HepG2 (cell line): Measurements from ENCODE around the gene BTAF1.

Experiments used
- FOXM1 ChIP-seq: sonication (generic); formaldehyde crosslinking; IDR thresholded peaks from 2 replicates; pipeline ENCODE4 v1.5.0; 2020; ENCODE audit warnings: missing genetic modification reagents
- NFYB ChIP-seq: sonication (generic); formaldehyde crosslinking; IDR thresholded peaks from 2 replicates; pipeline ENCODE4 v1.4.0; 2020; ENCODE audit warnings: missing genetic modification reagents
- SMC3 ChIP-seq: IDR thresholded peaks from 2 replicates; pipeline ENCODE4 v1.6.1; 2011; ENCODE audit warnings: low read length, improper control_type of control experiment
- SOX6 ChIP-seq, 2 experiments: fragments of 450-650 bp in 1 of 2; sonication (generic) in 1 of 2; formaldehyde crosslinking in 1 of 2; IDR thresholded peaks; 2 replicates each; pipeline versions ENCODE4 v1.4.0 to v1.6.1; 2017 to 2020; ENCODE audit warnings: antibody characterized with exemption in 1 of 2, mild to moderate bottlenecking in 1 of 2, missing genetic modification reagents in 1 of 2
- SRSF9 ChIP-seq: fragments of 200-400 bp; formaldehyde crosslinking; IDR thresholded peaks from 2 replicates; pipeline ENCODE4 v1.6.1; 2018; ENCODE audit warnings: borderline replicate concordance, mild to moderate bottlenecking, low read depth, low read length; ENCODE audit not compliant: insufficient read depth, poor library complexity, severe bottlenecking
- ZBTB7B ChIP-seq: sonication (generic); formaldehyde crosslinking; IDR thresholded peaks from 2 replicates; pipeline ENCODE4 v1.4.0; 2020; ENCODE audit warnings: missing genetic modification reagents

- TF ChIP-seq SMC3 = no peak
- no peak for TF ChIP-seq SRSF9
- TF ChIP-seq FOXM1 = no peak
- TF ChIP-seq ZBTB7B (CRISPR knock-in tag) = no peak
- no peak for TF ChIP-seq SOX6 (IDR thresholded peaks at IDR 0.05)
- no peak for TF ChIP-seq SOX6 (CRISPR knock-in tag; IDR thresholded peaks at IDR 0.05)
- no peak for TF ChIP-seq NFYB (CRISPR knock-in tag)
Observed at GRCh38 chr10:91969297-91969696, 45.7 kb downstream of the BTAF1 start.
